ENCODE results near the gene RPS13. TPM values are rescaled to one million over a fixed set of nuclear protein-coding genes. Genes with fewer than 3 reads are reported as not detected.
"Not testable (repeated sequence)": the region's sequence is repeated elsewhere in the genome, so short reads cannot be mapped to it uniquely, and the experiment has no call there.

The RPS13 gene
- total RNA-seq, 4 donors from 2014 or later: 718 to 1,965 (median 1,229) TPM

DNA sequence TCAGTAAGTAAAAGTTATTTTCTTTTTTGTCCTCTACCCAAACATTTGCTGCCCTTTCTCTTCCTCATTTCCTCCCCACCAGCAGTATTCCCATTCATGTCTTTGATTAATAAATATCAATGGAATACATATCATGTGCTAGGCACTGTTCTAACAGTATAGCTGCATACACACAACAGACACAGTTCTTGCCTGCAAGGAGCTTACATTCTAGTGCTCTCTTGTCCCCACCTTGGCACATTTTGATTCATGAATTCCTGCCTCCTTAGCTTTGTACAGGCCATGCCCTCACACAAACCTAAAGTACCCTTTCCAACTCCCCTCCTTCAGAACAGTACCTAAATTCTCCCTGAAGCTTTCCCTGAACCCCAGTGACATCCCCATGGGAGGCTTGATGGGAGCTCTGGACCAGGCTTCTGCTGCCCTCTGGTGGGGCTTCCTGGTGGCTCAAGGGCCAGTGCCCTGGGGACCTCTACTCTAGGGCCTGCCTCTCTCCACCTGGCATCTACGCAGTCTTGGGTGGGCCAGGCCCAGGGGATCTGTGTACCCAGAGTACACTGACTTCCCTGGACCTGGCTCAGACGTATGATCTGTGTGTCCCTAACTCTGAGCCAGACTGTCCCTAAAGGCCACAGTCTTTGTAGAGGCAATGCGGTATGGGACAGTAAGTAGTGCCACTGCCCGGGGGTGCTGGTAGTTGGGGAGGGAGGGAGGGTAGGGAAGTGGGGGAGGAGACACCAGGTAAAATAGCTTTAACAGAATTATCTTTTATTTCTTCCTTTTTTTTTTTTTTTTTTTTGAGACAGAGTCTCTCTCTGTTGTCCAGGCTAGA, 14.1 kb downstream of the RPS13 start:
- WGBS, 2 donors (ENCODE audit: low coverage in 1 of 2): 83% methylated on average over 2 of the region's 4 CpGs; no CpG with 5 or more reads in 1 of the 2 donors
- ATAC-seq: peak; percentile 39

DNA sequence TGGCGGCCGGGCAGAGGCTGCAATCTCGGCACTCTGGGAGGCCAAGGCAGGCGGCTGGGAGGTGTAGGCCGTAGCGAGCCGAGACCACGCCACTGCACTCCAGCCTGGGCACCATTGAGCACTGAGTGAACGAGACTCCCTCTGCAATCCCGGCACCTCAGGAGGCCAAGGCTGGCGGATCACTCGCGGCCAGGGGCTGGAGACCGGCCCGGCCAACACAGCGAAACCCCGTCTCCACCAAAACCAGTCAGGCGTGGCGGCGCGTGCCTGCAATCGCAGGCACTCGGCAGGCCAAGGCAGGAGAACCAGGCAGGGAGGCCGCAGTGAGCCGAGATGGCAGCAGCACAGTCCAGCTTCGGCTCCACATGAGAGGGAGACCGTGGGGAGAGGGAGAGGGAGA, 26.3 kb downstream of the RPS13 start:
- not testable (repeated sequence) for H3K27me3 ChIP-seq, H3K36me3 ChIP-seq, ATAC-seq, H3K27ac ChIP-seq, H3K4me3 ChIP-seq, H3K4me1 ChIP-seq, H3K9me3 ChIP-seq
- WGBS, 2 donors (ENCODE audit: low coverage in 1 of 2): 43% methylated on average over 1 of the region's 27 CpGs; no CpG with 5 or more reads in 1 of the 2 donors

More for the DNA sequence above, 14.1 kb downstream of the RPS13 start:
- Histone ChIP-seq H3K4me1 (no peaks in the 10 kb centered on the region), H3K9me3 (no peaks in the 10 kb centered on the region), H3K27me3 (no peaks in the 10 kb centered on the region), H3K4me3 (no peak overlapping the region), H3K36me3 (peaks cover 0 to 6% of the 10 kb centered on the region in 2 donors), H3K27ac (no peak overlapping the region)
- TF ChIP-seq, protein P1, sequence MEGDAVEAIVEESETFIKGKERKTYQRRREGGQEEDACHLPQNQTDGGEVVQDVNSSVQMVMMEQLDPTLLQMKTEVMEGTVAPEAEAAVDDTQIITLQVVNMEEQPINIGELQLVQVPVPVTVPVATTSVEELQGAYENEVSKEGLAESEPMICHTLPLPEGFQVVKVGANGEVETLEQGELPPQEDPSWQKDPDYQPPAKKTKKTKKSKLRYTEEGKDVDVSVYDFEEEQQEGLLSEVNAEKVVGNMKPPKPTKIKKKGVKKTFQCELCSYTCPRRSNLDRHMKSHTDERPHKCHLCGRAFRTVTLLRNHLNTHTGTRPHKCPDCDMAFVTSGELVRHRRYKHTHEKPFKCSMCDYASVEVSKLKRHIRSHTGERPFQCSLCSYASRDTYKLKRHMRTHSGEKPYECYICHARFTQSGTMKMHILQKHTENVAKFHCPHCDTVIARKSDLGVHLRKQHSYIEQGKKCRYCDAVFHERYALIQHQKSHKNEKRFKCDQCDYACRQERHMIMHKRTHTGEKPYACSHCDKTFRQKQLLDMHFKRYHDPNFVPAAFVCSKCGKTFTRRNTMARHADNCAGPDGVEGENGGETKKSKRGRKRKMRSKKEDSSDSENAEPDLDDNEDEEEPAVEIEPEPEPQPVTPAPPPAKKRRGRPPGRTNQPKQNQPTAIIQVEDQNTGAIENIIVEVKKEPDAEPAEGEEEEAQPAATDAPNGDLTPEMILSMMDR (IDR thresholded peaks at IDR 0.05): peak; percentile 26 to 79 (median 48)
- TF ChIP-seq EP300 (IDR thresholded peaks at IDR 0.05): no peak

DNA sequence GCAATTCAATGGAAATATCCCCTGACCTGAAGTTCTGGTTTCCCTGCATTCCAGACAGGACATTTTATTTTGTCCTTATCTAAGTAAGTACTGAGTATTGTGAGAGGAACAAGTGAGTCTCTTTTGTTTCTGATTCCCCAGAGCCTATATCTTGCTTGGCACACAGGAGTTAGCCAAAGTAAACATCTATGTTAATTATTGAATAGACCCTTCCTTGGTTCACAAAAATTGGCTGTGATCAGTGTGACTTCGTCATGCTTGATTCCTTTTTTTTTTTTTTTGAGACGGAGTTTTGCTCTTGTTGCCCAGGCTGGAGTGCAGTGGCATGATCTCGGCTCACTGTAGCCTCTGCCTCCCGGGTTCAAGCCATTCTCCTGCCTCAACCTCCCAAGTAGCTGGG, 29.0 kb downstream of the RPS13 start:
- H3K9me3 ChIP-seq, H3K27me3 ChIP-seq, H3K27ac ChIP-seq, H3K4me3 ChIP-seq, H3K4me1 ChIP-seq, ATAC-seq, H3K36me3 ChIP-seq: not testable (repeated sequence)
- WGBS, 2 donors (ENCODE audit: low coverage in 1 of 2): 77 to 80% methylated on average over 1 to 4 of the region's 4 CpGs

DNA sequence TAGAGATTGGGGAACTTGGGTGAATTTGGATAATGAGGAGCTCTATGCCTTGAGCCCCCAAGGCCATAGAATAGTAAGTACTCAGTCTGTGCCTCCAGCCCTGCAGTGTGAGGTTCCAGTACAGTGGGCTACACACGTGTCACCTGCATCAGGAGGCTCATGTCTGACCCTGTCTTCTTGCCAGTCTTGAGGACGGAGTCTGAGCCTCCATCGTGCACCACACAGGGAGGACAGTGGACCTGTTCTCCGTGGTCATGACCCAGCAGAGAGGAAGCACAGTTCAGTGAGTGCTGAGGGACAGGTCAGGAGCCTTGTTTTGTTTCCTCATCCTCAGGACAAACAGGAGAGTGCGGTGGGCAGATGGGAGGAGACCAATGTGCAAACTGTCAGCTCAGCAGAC, 30.8 kb downstream of the RPS13 start:
- no peaks in the 10 kb centered on the region for H3K9me3 ChIP-seq
- no peaks in the 10 kb centered on the region for H3K4me1 ChIP-seq
- WGBS, 2 donors (ENCODE audit: low coverage in 1 of 2): 36 to 60% methylated on average over 2 to 3 of the region's 5 CpGs
- no peaks in the 10 kb centered on the region for H3K36me3 ChIP-seq
- TF ChIP-seq EP300 (IDR thresholded peaks at IDR 0.05) (no peak), POLR2AphosphoS5 (IDR thresholded peaks at IDR 0.05) (no peak), POLR2A (IDR thresholded peaks at IDR 0.05) (no peak)
- TF ChIP-seq, protein P1 (IDR thresholded peaks at IDR 0.05): no peak
- no peak overlapping the region for H3K27ac ChIP-seq
- H3K4me3 ChIP-seq: no peak overlapping the region
- ATAC-seq: no peak
- H3K27me3 ChIP-seq: no peaks in the 10 kb centered on the region

DNA sequence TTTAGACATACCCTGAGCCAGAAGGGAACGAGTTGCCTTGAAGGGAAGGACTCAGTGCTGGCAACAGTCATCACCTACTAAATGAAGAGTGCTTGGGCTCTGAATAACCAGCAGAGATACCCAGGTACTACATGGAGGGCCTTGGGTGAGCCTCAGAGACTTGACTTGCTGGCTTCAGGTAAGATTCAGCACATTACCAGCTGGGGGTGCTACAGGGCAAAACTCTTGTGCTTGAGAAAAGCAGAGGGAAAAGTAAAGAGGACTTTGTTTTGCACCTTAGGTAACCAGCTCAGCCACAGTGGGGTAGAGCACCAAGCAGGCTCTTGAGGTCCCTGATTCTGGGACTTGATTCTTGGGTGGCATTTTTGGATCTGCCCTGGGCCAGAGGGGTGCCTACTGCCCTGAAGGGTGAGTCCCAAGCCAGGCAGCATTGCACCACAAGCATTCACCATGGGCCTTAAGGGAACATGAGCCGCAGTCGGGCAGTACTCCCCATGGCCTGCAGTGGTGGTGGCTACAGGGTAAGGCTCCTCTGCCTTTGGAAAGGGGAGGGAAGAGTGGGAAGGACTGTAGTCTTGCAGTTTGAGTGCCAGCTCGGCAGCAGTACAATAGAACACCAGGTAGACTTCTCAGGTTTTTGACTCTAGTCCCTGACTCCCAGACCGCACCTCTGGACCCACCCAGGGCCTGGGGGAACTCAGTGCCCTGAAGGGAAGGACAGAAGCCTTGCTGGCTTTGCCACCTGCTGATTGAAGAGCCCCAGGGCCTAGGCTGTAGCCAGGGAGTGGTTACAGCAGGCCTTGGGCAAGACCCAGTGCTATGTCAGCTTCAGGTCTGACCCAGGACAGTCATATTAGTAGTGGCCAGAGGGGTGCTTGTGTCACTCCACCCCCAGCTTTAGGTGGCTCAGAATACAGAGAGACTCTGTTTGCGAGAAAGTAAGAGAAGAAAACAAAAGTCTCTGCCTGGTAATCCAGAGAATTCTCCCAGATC, 40.5 kb downstream of the RPS13 start:
- Histone ChIP-seq H3K9me3 (no peaks in the 10 kb centered on the region), H3K27ac (no peak overlapping the region), H3K4me1 (no peaks in the 10 kb centered on the region), H3K27me3 (no peaks in the 10 kb centered on the region), H3K36me3 (no peaks in the 10 kb centered on the region), H3K4me3 (no peak overlapping the region)
- 60% methylated on average over 2 of the region's 6 CpGs; no CpG with 5 or more reads in 1 of the 2 donors for WGBS, 2 donors (ENCODE audit: low coverage in 1 of 2)
- ATAC-seq: no peak
- TF ChIP-seq EP300 (IDR thresholded peaks at IDR 0.05) (no peak), POLR2A (IDR thresholded peaks at IDR 0.05) (no peak), POLR2AphosphoS5 (IDR thresholded peaks at IDR 0.05) (no peak)
- TF ChIP-seq, protein P1 (IDR thresholded peaks at IDR 0.05): no peak

DNA sequence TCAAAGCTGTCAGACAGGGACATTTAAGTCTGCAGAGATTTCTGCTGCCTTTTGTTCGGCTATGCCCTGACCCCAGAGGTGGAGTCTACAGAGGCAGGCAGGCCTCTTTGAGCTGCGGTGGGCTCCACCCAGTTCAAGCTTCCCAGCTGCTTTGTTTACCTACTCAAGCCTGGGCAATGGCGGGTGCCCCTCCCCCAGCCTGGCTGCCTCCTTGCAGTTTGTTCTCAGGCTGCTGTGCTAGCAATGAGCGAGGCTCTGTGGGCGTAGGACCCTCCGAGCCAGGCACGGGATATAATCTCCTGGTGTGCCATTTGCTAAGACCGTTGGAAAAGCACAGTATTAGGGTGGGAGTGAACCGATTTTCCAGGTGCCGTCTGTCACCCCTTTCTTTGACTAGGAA, 43.4 kb downstream of the RPS13 start:
- not testable (repeated sequence) for H3K27me3 ChIP-seq

More for the DNA sequence above, 43.4 kb downstream of the RPS13 start:
- 80 to 100% methylated on average over 1 of the region's 10 CpGs for WGBS, 2 donors (ENCODE audit: low coverage in 1 of 2)
- ATAC-seq, H3K4me1 ChIP-seq, H3K36me3 ChIP-seq, H3K27ac ChIP-seq, H3K4me3 ChIP-seq, H3K9me3 ChIP-seq: not testable (repeated sequence)

Measured in gastroesophageal sphincter (tissue), 4 donors.